BJ (cell line): ENCODE data around the gene DNAJC17. TPM values are rescaled to one million over a fixed set of nuclear protein-coding genes. Genes with fewer than 3 reads are reported as not detected.

Source experiments
- CTCF ChIA-PET: fragments of 350-600 bp; formaldehyde crosslinking; extraction: SDS; loops from one replicate; lab custom pipeline; 2021; ENCODE audit warnings: antibody characterized with exemption, inconsistent platforms; lab: Yijun Ruan, JAX
- POLR2A ChIA-PET: fragments of 300-600 bp; sonication (Branson Sonifier 250); formaldehyde crosslinking; extraction: SDS; loops from one replicate; lab custom pipeline; 2021; ENCODE audit warnings: antibody characterized with exemption; lab: Charles Lee
- DNase-seq: peaks from one replicate; pipeline ENCODE4 v3.0.0-alpha.2; 2011; ENCODE audit warnings: low read depth
- H3K27me3 ChIP-seq: 2 replicates; pipeline ENCODE4 v1.6.0; 2011; ENCODE audit warnings: low read length; ENCODE audit not compliant: control insufficient read depth, insufficient read depth
- H3K36me3 ChIP-seq: 2 replicates; pipeline ENCODE4 v1.5.1; 2011; ENCODE audit warnings: low read length; ENCODE audit not compliant: control insufficient read depth, insufficient read depth
- H3K4me3 ChIP-seq: 2 replicates; pipeline ENCODE4 v1.5.1; 2011; ENCODE audit warnings: low read depth, mild to moderate bottlenecking, control low read depth, low read length
- polyA plus RNA-seq: library from polyadenylated mRNA; depleted of rRNA; stranded (reverse); fragments of >200 nt; gene quantifications from 2 replicates; pipeline ENCODE4 v1.2.3, GENCODE V29; 2011
- TF ChIP-seq, protein P1 (sequence below): IDR thresholded peaks from 2 replicates; pipeline ENCODE4 v1.5.1; 2011; ENCODE audit warnings: low read depth, mild to moderate bottlenecking, control low read depth, inconsistent platforms, low read length, moderate library complexity; ENCODE audit not compliant: insufficient read depth

DNAJC17 gene
- polyA plus RNA-seq, 1 experiment, result 37.1 TPM

DNA sequence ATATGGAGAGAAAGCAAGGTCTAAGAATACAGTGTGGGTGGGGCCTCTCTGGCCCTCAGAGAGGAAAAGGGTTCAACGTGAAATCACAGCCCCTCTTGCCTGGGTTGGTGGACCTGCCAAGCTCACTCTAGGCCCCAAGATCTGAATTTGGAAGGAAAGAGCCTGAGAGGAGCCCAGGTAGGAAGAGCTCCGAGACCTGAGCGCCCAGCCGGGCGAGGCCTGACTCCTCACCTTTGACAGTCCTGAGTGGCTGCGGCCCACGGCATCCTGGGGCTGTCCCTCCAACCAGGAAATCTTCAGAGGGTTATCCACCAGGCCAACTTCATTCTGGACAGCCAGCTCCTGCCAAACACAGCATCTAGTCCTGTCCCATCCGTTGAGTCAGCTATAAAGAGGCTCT is 33.8 kb downstream of the DNAJC17 start:
- DNase-seq, result no peak
- H3K36me3 ChIP-seq, result peaks cover 31% of the 10 kb centered on the region
- no peak overlapping the region for H3K4me3 ChIP-seq
- TF ChIP-seq, protein P1, sequence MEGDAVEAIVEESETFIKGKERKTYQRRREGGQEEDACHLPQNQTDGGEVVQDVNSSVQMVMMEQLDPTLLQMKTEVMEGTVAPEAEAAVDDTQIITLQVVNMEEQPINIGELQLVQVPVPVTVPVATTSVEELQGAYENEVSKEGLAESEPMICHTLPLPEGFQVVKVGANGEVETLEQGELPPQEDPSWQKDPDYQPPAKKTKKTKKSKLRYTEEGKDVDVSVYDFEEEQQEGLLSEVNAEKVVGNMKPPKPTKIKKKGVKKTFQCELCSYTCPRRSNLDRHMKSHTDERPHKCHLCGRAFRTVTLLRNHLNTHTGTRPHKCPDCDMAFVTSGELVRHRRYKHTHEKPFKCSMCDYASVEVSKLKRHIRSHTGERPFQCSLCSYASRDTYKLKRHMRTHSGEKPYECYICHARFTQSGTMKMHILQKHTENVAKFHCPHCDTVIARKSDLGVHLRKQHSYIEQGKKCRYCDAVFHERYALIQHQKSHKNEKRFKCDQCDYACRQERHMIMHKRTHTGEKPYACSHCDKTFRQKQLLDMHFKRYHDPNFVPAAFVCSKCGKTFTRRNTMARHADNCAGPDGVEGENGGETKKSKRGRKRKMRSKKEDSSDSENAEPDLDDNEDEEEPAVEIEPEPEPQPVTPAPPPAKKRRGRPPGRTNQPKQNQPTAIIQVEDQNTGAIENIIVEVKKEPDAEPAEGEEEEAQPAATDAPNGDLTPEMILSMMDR, result no peak
- CTCF ChIA-PET, result no interaction called here
- POLR2A ChIA-PET, result no interaction called here
- H3K27me3 ChIP-seq, result no peaks in the 10 kb centered on the region

- TF ChIP-seq, protein P1, result no peak
- DNase-seq, result no peak
- CTCF ChIA-PET, result interaction anchor here (0.7 to 1.2 kb wide), 2 partner anchors 10 to 14 kb away, joined by 3 to 5 read pairs; no protein-coding TSS in a partner anchor
- H3K27me3 ChIP-seq, result no peaks in the 10 kb centered on the region
- no peak overlapping the region for H3K4me3 ChIP-seq
- POLR2A ChIA-PET, result no interaction called here
- peaks cover 29% of the 10 kb centered on the region for H3K36me3 ChIP-seq
Observed at GRCh38 chr15:40772014-40772413, 35.3 kb downstream of the DNAJC17 start.

DNA sequence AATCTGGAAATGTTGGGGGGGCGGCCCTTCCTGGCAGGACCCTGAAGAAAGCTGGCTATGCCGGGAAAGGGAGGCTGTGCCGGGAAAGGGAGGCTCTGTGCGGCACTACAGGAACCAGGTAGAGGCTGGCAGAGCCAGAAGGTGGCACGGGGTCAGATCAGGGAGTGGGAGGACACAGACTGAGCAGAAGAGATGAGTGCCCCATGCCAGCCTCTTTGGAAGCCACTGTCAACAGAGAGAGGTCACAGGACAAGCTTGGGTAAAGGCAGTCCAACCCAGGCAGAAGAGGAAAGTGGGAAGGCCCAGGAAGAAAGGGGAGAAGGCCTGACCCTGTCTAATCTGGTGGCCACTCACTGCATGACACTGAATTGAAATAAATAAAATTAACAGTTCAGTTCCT is 36.0 kb downstream of the DNAJC17 start:
- ChIA-PET CTCF (interaction anchor here (0.8 to 1.2 kb wide), 2 partner anchors 10 to 11 kb away, joined by 3 to 5 read pairs; no protein-coding TSS in a partner anchor), POLR2A (no interaction called here)
- H3K36me3 ChIP-seq, result peaks cover 25% of the 10 kb centered on the region
- H3K4me3 ChIP-seq, result no peak overlapping the region
- TF ChIP-seq, protein P1, result no peak
- DNase-seq, result no peak
- no peaks in the 10 kb centered on the region for H3K27me3 ChIP-seq

DNA sequence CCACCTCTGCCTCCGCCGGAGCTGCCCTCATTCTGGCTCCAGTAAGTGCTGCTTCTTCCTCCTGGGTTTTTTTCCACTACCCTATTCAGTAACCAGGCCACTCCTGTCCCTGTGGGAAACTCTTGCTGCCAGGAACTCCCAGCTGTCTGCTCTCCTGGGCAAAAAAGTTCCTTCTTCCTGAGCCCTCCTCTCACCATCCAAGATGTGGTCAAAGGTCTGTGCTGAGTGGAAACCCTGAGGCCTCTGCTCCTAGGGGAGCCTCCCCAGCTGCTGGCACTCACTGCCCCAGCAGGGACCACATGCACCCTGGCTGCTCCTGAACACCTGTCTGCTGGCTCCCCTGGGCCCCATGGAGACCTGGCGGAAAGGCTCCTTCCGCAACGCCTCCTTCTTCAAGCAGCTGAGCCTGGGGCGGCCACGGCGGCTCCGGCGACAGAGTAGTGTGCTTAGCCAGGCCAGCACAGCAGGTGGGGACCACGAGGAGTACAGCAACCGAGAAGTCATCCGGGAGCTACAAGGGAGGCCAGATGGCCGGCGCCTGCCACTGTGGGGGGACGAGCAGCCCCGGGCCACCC is 37.0 kb downstream of the DNAJC17 start:
- CTCF ChIA-PET, result interaction anchor here (0.8 to 0.9 kb wide), 2 partner anchors 11 to 89 kb away, joined by 3 read pairs; no protein-coding TSS in a partner anchor
- TF ChIP-seq, protein P1, result no peak
- POLR2A ChIA-PET, result no interaction called here
- H3K27me3 ChIP-seq, result no peaks in the 10 kb centered on the region
- H3K36me3 ChIP-seq, result peaks cover 20% of the 10 kb centered on the region
- no peak overlapping the region for H3K4me3 ChIP-seq
- no peak for DNase-seq

DNA sequence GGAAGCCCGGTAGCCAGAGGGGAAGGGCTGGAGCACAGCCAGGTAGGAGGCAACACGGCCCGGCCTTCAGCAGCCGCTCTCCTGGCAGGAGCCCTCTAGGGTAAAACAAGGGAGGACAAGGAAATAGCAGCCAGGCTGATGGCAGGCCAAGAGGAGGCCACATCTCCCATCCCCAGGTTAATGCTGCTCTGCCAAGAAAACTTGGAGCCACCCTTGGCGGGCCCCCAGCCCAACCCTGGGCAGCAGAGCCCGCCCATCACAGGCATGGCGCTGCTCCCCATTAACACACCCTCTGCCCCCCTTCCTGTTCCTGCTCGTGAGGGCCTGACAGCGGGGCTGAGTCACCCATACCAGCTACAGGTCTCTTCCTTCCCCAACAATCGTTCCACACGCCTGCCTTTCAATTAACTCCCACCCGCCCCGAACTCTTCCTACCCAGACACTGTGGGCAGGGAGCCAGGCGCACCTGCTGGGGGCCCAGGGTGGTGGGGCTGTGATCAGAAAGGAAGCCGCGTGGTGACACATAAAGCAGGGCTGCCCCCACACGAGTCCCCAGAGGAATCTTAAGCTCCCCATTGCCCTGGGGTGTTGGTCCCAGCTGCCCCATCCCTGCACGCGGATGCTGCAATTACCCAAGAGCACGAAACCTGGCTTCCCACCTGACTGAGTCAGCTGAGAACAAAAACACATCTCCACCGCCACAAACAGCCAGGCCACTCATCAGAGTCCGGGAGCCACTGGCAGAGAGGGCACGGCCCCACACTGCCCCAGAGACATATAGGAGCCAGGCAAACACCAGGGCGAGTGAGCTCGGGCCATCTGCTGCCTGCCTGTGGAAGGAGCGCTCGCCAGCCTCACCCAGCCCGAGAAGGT is 37.8 kb downstream of the DNAJC17 start, which contains the start of gene C15orf62:
TSS of gene C15orf62 (plus strand) at position 707 of the 873 bp plus-strand sequence. CDS start 516 bp downstream, outside the sequence.
- DNase-seq, result no peak
- Histone ChIP-seq H3K27me3 (no peaks in the 10 kb centered on the region), H3K4me3 (no peak within 1 kb of the TSS), H3K36me3 (peaks cover 17% of the 10 kb centered on the region)
- POLR2A ChIA-PET, result no interaction called here
- TF ChIP-seq, protein P1, result no peak
- CTCF ChIA-PET, result interaction anchor here (0.9 kb wide), 1 partner anchor 90 kb away, joined by 3 read pairs; no protein-coding TSS in a partner anchor
